ENCODE data around the gene CORO6. TPM values are rescaled to one million over a fixed set of nuclear protein-coding genes. Genes with fewer than 3 reads are reported as not detected.

CORO6 gene
- total and polyA plus RNA-seq, 4 donors, result 0.23 to 3.0 (median 0.59) TPM

DNA sequence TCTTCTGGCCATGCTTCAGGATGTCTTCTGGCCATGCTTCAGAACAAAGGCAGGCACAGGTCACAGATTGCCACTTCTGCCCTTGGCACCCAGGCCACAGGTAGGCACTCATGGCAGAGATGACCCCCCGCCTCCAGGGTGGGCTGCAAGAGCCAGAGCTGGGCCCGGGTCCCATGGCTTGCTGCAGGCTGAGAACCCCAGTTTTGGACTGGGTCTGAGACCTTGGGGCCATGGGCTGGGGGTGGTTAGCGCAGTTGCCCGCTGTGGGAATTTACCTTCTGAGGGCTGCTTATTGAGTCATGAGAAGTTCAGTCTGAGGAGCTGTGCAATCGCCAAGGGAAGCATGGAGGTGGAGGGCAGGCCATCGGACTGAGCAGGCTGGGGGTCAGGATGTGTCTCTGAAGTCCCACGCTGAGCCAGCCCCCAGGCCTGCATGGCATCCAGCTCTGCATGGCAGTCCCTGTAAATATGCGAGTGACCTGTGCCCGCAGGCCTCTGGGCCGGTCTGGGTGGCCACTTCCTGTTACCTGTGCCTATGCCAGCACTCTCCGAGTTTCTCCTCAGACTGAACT lies 28.1 kb downstream of the CORO6 start:
- no peak overlapping the region for H3K9ac ChIP-seq (ENCODE audit: low read depth in 1 of 2, low read length in 2 of 2)
- no peaks in the 10 kb centered on the region for H3K36me3 ChIP-seq (ENCODE audit: control insufficient read depth in 4 of 4, insufficient read depth in 3 of 4, low read depth in 1 of 4, low read length in 3 of 4)
- no peak for TF ChIP-seq TAF1 (conservative IDR thresholded peaks at IDR 0.05)
- TF ChIP-seq, protein P1, sequence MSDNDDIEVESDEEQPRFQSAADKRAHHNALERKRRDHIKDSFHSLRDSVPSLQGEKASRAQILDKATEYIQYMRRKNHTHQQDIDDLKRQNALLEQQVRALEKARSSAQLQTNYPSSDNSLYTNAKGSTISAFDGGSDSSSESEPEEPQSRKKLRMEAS (IDR thresholded peaks at IDR 0.05), result no peak
- no peak for TF ChIP-seq HNF4A (conservative IDR thresholded peaks at IDR 0.05)
- TF ChIP-seq SP1 (IDR thresholded peaks at IDR 0.05), result no peak
- TF ChIP-seq EGR1 (IDR thresholded peaks at IDR 0.05; ENCODE audit: low read depth in 2 of 2), result no peak
- no peak for TF ChIP-seq NR2F2 (IDR thresholded peaks at IDR 0.05)
- no peak for TF ChIP-seq FOXA2 (IDR thresholded peaks at IDR 0.05)
- no peak for TF ChIP-seq GABPA (IDR thresholded peaks at IDR 0.05 in 1 of 2, conservative IDR thresholded peaks at IDR 0.05 in 1 of 2)
- TF ChIP-seq, protein P2, sequence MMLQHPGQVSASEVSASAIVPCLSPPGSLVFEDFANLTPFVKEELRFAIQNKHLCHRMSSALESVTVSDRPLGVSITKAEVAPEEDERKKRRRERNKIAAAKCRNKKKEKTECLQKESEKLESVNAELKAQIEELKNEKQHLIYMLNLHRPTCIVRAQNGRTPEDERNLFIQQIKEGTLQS (IDR thresholded peaks at IDR 0.05), result no peak
- TF ChIP-seq, protein P3, sequence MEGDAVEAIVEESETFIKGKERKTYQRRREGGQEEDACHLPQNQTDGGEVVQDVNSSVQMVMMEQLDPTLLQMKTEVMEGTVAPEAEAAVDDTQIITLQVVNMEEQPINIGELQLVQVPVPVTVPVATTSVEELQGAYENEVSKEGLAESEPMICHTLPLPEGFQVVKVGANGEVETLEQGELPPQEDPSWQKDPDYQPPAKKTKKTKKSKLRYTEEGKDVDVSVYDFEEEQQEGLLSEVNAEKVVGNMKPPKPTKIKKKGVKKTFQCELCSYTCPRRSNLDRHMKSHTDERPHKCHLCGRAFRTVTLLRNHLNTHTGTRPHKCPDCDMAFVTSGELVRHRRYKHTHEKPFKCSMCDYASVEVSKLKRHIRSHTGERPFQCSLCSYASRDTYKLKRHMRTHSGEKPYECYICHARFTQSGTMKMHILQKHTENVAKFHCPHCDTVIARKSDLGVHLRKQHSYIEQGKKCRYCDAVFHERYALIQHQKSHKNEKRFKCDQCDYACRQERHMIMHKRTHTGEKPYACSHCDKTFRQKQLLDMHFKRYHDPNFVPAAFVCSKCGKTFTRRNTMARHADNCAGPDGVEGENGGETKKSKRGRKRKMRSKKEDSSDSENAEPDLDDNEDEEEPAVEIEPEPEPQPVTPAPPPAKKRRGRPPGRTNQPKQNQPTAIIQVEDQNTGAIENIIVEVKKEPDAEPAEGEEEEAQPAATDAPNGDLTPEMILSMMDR (IDR thresholded peaks at IDR 0.05; ENCODE audit: low read depth, low read length, missing input control), result no peak
- no peak for TF ChIP-seq HNF4G (IDR thresholded peaks at IDR 0.05)
- TF ChIP-seq FOXA1 (IDR thresholded peaks at IDR 0.05), result no peak
- TF ChIP-seq, protein P4, sequence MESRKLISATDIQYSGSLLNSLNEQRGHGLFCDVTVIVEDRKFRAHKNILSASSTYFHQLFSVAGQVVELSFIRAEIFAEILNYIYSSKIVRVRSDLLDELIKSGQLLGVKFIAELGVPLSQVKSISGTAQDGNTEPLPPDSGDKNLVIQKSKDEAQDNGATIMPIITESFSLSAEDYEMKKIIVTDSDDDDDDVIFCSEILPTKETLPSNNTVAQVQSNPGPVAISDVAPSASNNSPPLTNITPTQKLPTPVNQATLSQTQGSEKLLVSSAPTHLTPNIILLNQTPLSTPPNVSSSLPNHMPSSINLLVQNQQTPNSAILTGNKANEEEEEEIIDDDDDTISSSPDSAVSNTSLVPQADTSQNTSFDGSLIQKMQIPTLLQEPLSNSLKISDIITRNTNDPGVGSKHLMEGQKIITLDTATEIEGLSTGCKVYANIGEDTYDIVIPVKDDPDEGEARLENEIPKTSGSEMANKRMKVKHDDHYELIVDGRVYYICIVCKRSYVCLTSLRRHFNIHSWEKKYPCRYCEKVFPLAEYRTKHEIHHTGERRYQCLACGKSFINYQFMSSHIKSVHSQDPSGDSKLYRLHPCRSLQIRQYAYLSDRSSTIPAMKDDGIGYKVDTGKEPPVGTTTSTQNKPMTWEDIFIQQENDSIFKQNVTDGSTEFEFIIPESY (IDR thresholded peaks at IDR 0.05), result no peak
- TF ChIP-seq, protein P5, sequence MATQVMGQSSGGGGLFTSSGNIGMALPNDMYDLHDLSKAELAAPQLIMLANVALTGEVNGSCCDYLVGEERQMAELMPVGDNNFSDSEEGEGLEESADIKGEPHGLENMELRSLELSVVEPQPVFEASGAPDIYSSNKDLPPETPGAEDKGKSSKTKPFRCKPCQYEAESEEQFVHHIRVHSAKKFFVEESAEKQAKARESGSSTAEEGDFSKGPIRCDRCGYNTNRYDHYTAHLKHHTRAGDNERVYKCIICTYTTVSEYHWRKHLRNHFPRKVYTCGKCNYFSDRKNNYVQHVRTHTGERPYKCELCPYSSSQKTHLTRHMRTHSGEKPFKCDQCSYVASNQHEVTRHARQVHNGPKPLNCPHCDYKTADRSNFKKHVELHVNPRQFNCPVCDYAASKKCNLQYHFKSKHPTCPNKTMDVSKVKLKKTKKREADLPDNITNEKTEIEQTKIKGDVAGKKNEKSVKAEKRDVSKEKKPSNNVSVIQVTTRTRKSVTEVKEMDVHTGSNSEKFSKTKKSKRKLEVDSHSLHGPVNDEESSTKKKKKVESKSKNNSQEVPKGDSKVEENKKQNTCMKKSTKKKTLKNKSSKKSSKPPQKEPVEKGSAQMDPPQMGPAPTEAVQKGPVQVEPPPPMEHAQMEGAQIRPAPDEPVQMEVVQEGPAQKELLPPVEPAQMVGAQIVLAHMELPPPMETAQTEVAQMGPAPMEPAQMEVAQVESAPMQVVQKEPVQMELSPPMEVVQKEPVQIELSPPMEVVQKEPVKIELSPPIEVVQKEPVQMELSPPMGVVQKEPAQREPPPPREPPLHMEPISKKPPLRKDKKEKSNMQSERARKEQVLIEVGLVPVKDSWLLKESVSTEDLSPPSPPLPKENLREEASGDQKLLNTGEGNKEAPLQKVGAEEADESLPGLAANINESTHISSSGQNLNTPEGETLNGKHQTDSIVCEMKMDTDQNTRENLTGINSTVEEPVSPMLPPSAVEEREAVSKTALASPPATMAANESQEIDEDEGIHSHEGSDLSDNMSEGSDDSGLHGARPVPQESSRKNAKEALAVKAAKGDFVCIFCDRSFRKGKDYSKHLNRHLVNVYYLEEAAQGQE (IDR thresholded peaks at IDR 0.05), result no peak
- TF ChIP-seq YY1 (IDR thresholded peaks at IDR 0.05), result no peak
- no peak for TF ChIP-seq RAD21 (IDR thresholded peaks at IDR 0.05)
- no peak for TF ChIP-seq RXRA (IDR thresholded peaks at IDR 0.05)
- H3K4me3 ChIP-seq (ENCODE audit: low read depth in 1 of 3, low read length in 3 of 3), result no peak overlapping the region
- no peak overlapping the region for H3K27ac ChIP-seq (ENCODE audit: low read depth in 1 of 2, low read length in 2 of 2)
- 84% methylated on average over 11 of the region's 11 CpGs for WGBS
- no peaks in the 10 kb centered on the region for H3K27me3 ChIP-seq (ENCODE audit: control insufficient read depth in 4 of 4, insufficient read depth in 4 of 4, low read length in 3 of 4)
- H3K9me3 ChIP-seq (ENCODE audit: control insufficient read depth in 4 of 4, low read length in 3 of 4), result no peaks in the 10 kb centered on the region
- peaks cover 6 to 42% (median 32%) of the 10 kb centered on the region in 4 donors for H3K4me1 ChIP-seq (ENCODE audit: control insufficient read depth in 4 of 4, insufficient read depth in 4 of 4, low read length in 3 of 4)
- DNase-seq (ENCODE audit: low spot score), result no peak
